OCI-LY3 (cell line): ENCODE measurements around the gene TCAIM.
A peak's percentile ranks its signal among the peaks of the same experiment; 100 is the strongest.

Source experiments
- H2AFZ ChIP-seq: fragments of 200-600, 300-600 bp; shearing (Covaris generic); 2 replicates; pipeline ENCODE4 v1.6.0; 2014; ENCODE audit warnings: antibody characterized with exemption, low read depth, low read length
- H3K27ac ChIP-seq: fragments of 200-600, 300-600 bp; sonication (generic); 2 replicates; pipeline ENCODE4 v1.5.1; 2014; ENCODE audit warnings: mild to moderate bottlenecking, low read length, moderate library complexity, mixed read lengths
- H3K27me3 ChIP-seq: fragments of 200-600, 300-600 bp; sonication (generic); 2 replicates; pipeline ENCODE4 v1.6.1; 2014; ENCODE audit warnings: low read depth, low read length, mixed read lengths
- H3K36me3 ChIP-seq: fragments of 200-600, 300-600 bp; sonication (generic); replicated peaks from 2 replicates; pipeline ENCODE3; 2014; ENCODE audit warnings: low read depth, low read length, mixed read lengths
- H3K4me1 ChIP-seq: fragments of 300-600, 200-600 bp; sonication (generic); 2 replicates; pipeline ENCODE4 v1.6.1; 2014; ENCODE audit warnings: low read length, mixed read lengths
- H3K4me2 ChIP-seq: fragments of 200-600, 300-600 bp; sonication (generic); 2 replicates; pipeline ENCODE4 v1.6.1; 2014; ENCODE audit warnings: low read length, mixed read lengths
- H3K4me3 ChIP-seq: fragments of 300-600, 200-600 bp; sonication (generic); 2 replicates; pipeline ENCODE4 v1.5.1; 2014; ENCODE audit warnings: antibody characterized with exemption, mild to moderate bottlenecking, low read length, moderate library complexity
- H3K79me2 ChIP-seq: fragments of 300-600, 200-600 bp; shearing (Covaris generic); 2 replicates; pipeline ENCODE4 v1.6.1; 2014; ENCODE audit warnings: mild to moderate bottlenecking, low read length, mixed read lengths
- H3K9ac ChIP-seq: fragments of 300-600, 200-600 bp; shearing (Covaris generic); 2 replicates; pipeline ENCODE4 v1.6.0; 2014; ENCODE audit warnings: mild to moderate bottlenecking, low read length, moderate library complexity
- H3K9me3 ChIP-seq: fragments of 200-600, 300-600 bp; shearing (Covaris generic); 2 replicates; pipeline ENCODE4 v1.6.1; 2014; ENCODE audit warnings: low read length, mixed read lengths; ENCODE audit not compliant: insufficient read depth
- H4K20me1 ChIP-seq: fragments of 200-600, 300-600 bp; sonication (generic); 2 replicates; pipeline ENCODE4 v1.6.1; 2016; ENCODE audit warnings: low read length, mixed read lengths; ENCODE audit not compliant: insufficient read depth
- CTCF ChIP-seq: fragments of 200-600, 300-600 bp; sonication (generic); IDR thresholded peaks from 2 replicates; pipeline ENCODE4 v1.5.1; 2014; ENCODE audit warnings: antibody characterized with exemption, low read length, low read depth
- EZH2phosphoT487 ChIP-seq: fragments of 200-600 bp; shearing (Covaris generic); IDR thresholded peaks from 2 replicates; pipeline ENCODE4 v1.6.1; 2018; ENCODE audit warnings: antibody characterized with exemption, mixed run types, low read depth

The TCAIM gene

GRCh38 chr3:44337248-44337785 lies 1.2 kb upstream of the TCAIM start:
- no peak for TF ChIP-seq EZH2phosphoT487
- TF ChIP-seq CTCF = 0 out of 2 replicates have a peak, but pooled peaks have one; percentile 5
- H4K20me1 ChIP-seq = peaks cover 5% of the 10 kb centered on the region; the same call in 1 of the 2 replicates
- H3K27me3 ChIP-seq = no peaks in the 10 kb centered on the region
- no peaks in the 10 kb centered on the region for H3K9me3 ChIP-seq
- peak overlapping the region; percentile 85 for H2AFZ ChIP-seq
- H3K36me3 ChIP-seq = no peaks in the 10 kb centered on the region
- H3K4me1 ChIP-seq = peaks cover 17% of the 10 kb centered on the region
- peak overlapping the region; percentile 85 for H3K4me2 ChIP-seq
- no peak overlapping the region for H3K27ac ChIP-seq
- peaks cover 19% of the 10 kb centered on the region for H3K79me2 ChIP-seq
- H3K4me3 ChIP-seq = peak overlapping the region; percentile 85
- H3K9ac ChIP-seq = peak overlapping the region; percentile 80

- H3K27ac ChIP-seq = peak overlapping the region; percentile 73
- H3K4me3 ChIP-seq = peak overlapping the region; percentile 85
- peaks cover 19% of the 10 kb centered on the region for H3K79me2 ChIP-seq
- peak overlapping the region; percentile 67 for H3K4me2 ChIP-seq
- TF ChIP-seq CTCF (no peak), EZH2phosphoT487 (no peak)
- H4K20me1 ChIP-seq = peaks cover 5% of the 10 kb centered on the region; the same call in 1 of the 2 replicates
- no peaks in the 10 kb centered on the region for H3K9me3 ChIP-seq
- peak overlapping the region; percentile 87 for H2AFZ ChIP-seq
- H3K9ac ChIP-seq = peak overlapping the region; percentile 80
- peaks cover 17% of the 10 kb centered on the region for H3K4me1 ChIP-seq
- H3K36me3 ChIP-seq = no peaks in the 10 kb centered on the region
- no peaks in the 10 kb centered on the region for H3K27me3 ChIP-seq
Observed at GRCh38 chr3:44338828-44339127, 212 bp downstream of the TCAIM start.

GRCh38 chr3:44339181-44340057 lies 853 bp downstream of the TCAIM start:
- H3K4me3 ChIP-seq = peak overlapping the region; percentile 85

More at GRCh38 chr3:44339181-44340057, 853 bp downstream of the TCAIM start:
- peaks cover 19% of the 10 kb centered on the region for H3K79me2 ChIP-seq
- no peaks in the 10 kb centered on the region for H3K27me3 ChIP-seq
- peak overlapping the region; percentile 87; the same call in 1 of the 2 replicates for H2AFZ ChIP-seq
- peak overlapping the region; percentile 67 for H3K4me2 ChIP-seq
- no peaks in the 10 kb centered on the region for H3K9me3 ChIP-seq
- peak overlapping the region; percentile 80 for H3K9ac ChIP-seq
- peaks cover 5% of the 10 kb centered on the region; the same call in 1 of the 2 replicates for H4K20me1 ChIP-seq
- H3K36me3 ChIP-seq = no peaks in the 10 kb centered on the region
- peaks cover 17% of the 10 kb centered on the region for H3K4me1 ChIP-seq
- H3K27ac ChIP-seq = peak overlapping the region; percentile 73
- TF ChIP-seq EZH2phosphoT487 (no peak), CTCF (no peak)
